Panc1 (cell line): ENCODE results near the gene FKBP10.

Source experiments
- CTCF ChIP-seq: fragments of 450-650 bp; IDR thresholded peaks from 2 replicates; pipeline ENCODE4 v1.5.1; 2017; ENCODE audit warnings: mild to moderate bottlenecking
- POLR2AphosphoS5 ChIP-seq: IDR thresholded peaks from 2 replicates; pipeline ENCODE4 v1.6.1; 2012; ENCODE audit warnings: mild to moderate bottlenecking, low read depth, low read length, moderate library complexity
- REST ChIP-seq, 2 experiments: IDR thresholded peaks; 2 replicates each; pipeline ENCODE4 v1.6.1; 2011 to 2012; ENCODE audit warnings: low read depth in 2 of 2, control low read depth in 1 of 2, low read length in 1 of 2, mild to moderate bottlenecking in 1 of 2, moderate library complexity in 1 of 2; ENCODE audit not compliant: insufficient read depth in 1 of 2

- TF ChIP-seq CTCF (no peak), POLR2AphosphoS5 (no peak), REST (IDR thresholded peaks at IDR 0.05; ENCODE audit: insufficient read depth in 1 of 2, low read depth in 2 of 2, low read length in 1 of 2) (no peak)
These were observed 59.0 kb downstream of the FKBP10 start for GRCh38 chr17:41871789-41872188.
